Measurements from ENCODE around the gene SLC11A2. TPM values are rescaled to one million over a fixed set of nuclear protein-coding genes. Genes with fewer than 3 reads are reported as not detected.

Gene SLC11A2
- total and polyA plus RNA-seq, 2 of the 8 experiments (the other 6 are each of a cell fraction or from before 2014, with no cell fraction given) = 55.0 to 61.5 TPM

DNA sequence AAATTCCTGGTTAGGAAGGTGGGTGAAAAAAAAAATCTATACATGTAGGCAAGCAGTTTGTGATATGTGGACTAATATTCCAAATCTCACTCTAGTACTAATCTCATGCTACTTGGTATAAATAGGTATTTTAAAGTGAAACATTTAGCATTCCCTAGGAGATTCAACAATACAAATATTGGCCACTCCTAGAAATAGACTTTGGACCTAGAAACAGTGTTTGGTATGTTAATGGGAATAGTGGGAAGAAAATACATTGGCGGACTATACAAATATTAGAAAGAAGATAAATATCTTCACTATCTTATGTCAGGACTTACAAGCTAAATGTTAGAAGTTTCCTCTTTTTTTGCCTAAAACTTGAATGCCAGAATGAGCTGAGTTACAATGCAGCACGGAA, 45.6 kb downstream of the SLC11A2 start:
- no peak for DNase-seq (ENCODE audit: low read depth in 1 of 2, low spot score in 2 of 2)
- Histone ChIP-seq H3K27me3 (replicated peaks in 1 of 4; ENCODE audit: control insufficient read depth in 3 of 4, extremely low read depth in 1 of 4, insufficient read depth in 3 of 4, low read length in 3 of 4) (no peaks in the 10 kb centered on the region), H3K79me2 (ENCODE audit: control insufficient read depth in 1 of 2, insufficient read depth in 2 of 2, low read length in 2 of 2) (no peaks in the 10 kb centered on the region), H3K27ac (ENCODE audit: low read depth, low read length) (no peak overlapping the region), H3K79me1 (ENCODE audit: low read depth, low read length) (no peaks in the 10 kb centered on the region), H4K20me1 (replicated peaks in 1 of 2; ENCODE audit: control insufficient read depth in 1 of 2, insufficient read depth in 2 of 2, low read length in 2 of 2) (no peaks in the 10 kb centered on the region), H3K36me3 (ENCODE audit: control insufficient read depth in 2 of 4, insufficient read depth in 4 of 4, low read length in 3 of 4) (no peaks in the 10 kb centered on the region; a peak in 1 of 8 replicates), H4K5ac (ENCODE audit: insufficient read length, low read depth, low read length) (no peak overlapping the region), H3K9me3 (ENCODE audit: insufficient read depth in 2 of 2, low read depth in 1 of 2, low read length in 1 of 2) (no peaks in the 10 kb centered on the region), H3K4me1 (replicated peaks in 1 of 4; ENCODE audit: control insufficient read depth in 3 of 4, insufficient read depth in 4 of 4, low read length in 3 of 4) (no peaks in the 10 kb centered on the region), H2AK5ac (ENCODE audit: low read depth, low read length) (no peak overlapping the region), H2BK15ac (ENCODE audit: low read length) (no peak overlapping the region), H3K4me3 (ENCODE audit: extremely low read depth in 1 of 4, insufficient read depth in 2 of 4, low read depth in 3 of 4, low read length in 4 of 4) (no peak overlapping the region), H2BK12ac (ENCODE audit: low read depth, low read length) (no peak overlapping the region), H4K91ac (replicated peaks; ENCODE audit: insufficient read length, low read length) (no peak overlapping the region), H3K4ac (replicated peaks; ENCODE audit: insufficient read length, low read depth, low read length) (no peak overlapping the region), H3K23ac (ENCODE audit: insufficient read length) (no peak overlapping the region), H3K4me2 (ENCODE audit: insufficient read depth in 1 of 2, low read depth in 2 of 2, low read length in 2 of 2) (no peak overlapping the region), H3K18ac (ENCODE audit: extremely low read depth, low read length) (no peak overlapping the region), H3K23me2 (ENCODE audit: low read depth, low read length) (no peaks in the 10 kb centered on the region), H2BK20ac (ENCODE audit: low read length) (no peak overlapping the region), H2AFZ (ENCODE audit: low read length) (no peak overlapping the region), H4K8ac (ENCODE audit: extremely low read depth, insufficient read depth, low read length) (no peak overlapping the region), H3K9ac (replicated peaks in 1 of 4; ENCODE audit: extremely low read depth in 1 of 4, low read depth in 3 of 4, low read length in 3 of 4) (no peak overlapping the region), H2BK5ac (ENCODE audit: low read depth, low read length) (no peak overlapping the region), H3K14ac (ENCODE audit: insufficient read length) (no peak overlapping the region), H3K56ac (replicated peaks; ENCODE audit: insufficient read length, low read depth, low read length) (no peak overlapping the region), H2BK120ac (replicated peaks; ENCODE audit: low read depth, low read length) (no peak overlapping the region)
- ChIA-PET CTCF (ENCODE audit: partially characterized antibody) (interaction anchor here (0.5 kb wide), 1 partner anchor 103 kb away, joined by 3 read pairs; the partner anchor contains the start of gene CSRNP2), POLR2A (ENCODE audit: partially characterized antibody) (no interaction called here)
- no peak for FAIRE-seq
- TF ChIP-seq POU5F1 (IDR thresholded peaks at IDR 0.05; ENCODE audit: low read depth, low read length) (no peak), TCF12 (IDR thresholded peaks at IDR 0.05; ENCODE audit: low read depth, low read length) (no peak), TBP (IDR thresholded peaks at IDR 0.05; ENCODE audit: low read depth, low read length) (no peak), EP300 (IDR thresholded peaks at IDR 0.05; ENCODE audit: borderline replicate concordance in 1 of 2, low read depth in 2 of 2, low read length in 2 of 2) (no peak), CBX5 (IDR thresholded peaks at IDR 0.05; ENCODE audit: low read depth, low read length) (no peak), RAD21 (IDR thresholded peaks at IDR 0.05 in 1 of 2, conservative IDR thresholded peaks at IDR 0.05 in 1 of 2; ENCODE audit: low read depth in 2 of 2, low read length in 2 of 2) (no peak), NRF1 (IDR thresholded peaks at IDR 0.05; ENCODE audit: low read depth, low read length) (no peak), TAF7 (optimal IDR thresholded peaks at IDR 0.05; ENCODE audit: borderline replicate concordance, low read depth, low read length) (no peak), TAF1 (IDR thresholded peaks at IDR 0.05; ENCODE audit: low read depth, low read length) (no peak), MAFK (IDR thresholded peaks at IDR 0.05; ENCODE audit: low read depth, low read length) (no peak), HDAC6 (IDR thresholded peaks at IDR 0.05; ENCODE audit: low read depth, low read length) (no peak), NANOG (IDR thresholded peaks at IDR 0.05; ENCODE audit: insufficient read depth, low read depth, low read length, poor library complexity, severe bottlenecking) (no peak), SUZ12 (IDR thresholded peaks at IDR 0.05; ENCODE audit: low read length) (no peak)
- TF ChIP-seq, protein P1, sequence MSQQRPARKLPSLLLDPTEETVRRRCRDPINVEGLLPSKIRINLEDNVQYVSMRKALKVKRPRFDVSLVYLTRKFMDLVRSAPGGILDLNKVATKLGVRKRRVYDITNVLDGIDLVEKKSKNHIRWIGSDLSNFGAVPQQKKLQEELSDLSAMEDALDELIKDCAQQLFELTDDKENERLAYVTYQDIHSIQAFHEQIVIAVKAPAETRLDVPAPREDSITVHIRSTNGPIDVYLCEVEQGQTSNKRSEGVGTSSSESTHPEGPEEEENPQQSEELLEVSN (IDR thresholded peaks at IDR 0.05) = no peak
- WGBS, 2 experiments (ENCODE audit: extremely low coverage in 1 of 2, insufficient coverage in 1 of 2, insufficient read length in 1 of 2, insufficient replicate concordance in 2 of 2, low coverage in 1 of 2, low lambda C conversion rate in 2 of 2, missing lambda C conversion rate in 1 of 2) = 88% methylated on average over 2 of the region's 2 CpGs; no CpG with 5 or more reads in 1 of the 2 experiments

Measured in H1 (cell line).